Astrocyte (in vitro differentiated cells and primary cell): ENCODE data around the gene LYPD3. TPM values are rescaled to one million over a fixed set of nuclear protein-coding genes. Genes with fewer than 3 reads are reported as not detected.
"Not testable (repeated sequence)": the region's sequence is repeated elsewhere in the genome, so short reads cannot be mapped to it uniquely, and the experiment has no call there.

Source experiments
- DNase-seq: peaks from one replicate; pipeline ENCODE4 v3.0.0-alpha.2; 2010; ENCODE audit warnings: low read depth
- FAIRE-seq: peaks from 2 replicates; lab custom pipeline; 2011; peaks lifted over from hg19 to GRCh38; lab: Jason Lieb, UNC
- H2AFZ ChIP-seq: 2 replicates; pipeline ENCODE4 v1.6.0; 2012; ENCODE audit warnings: low read depth, low read length, inconsistent platforms
- H3K27ac ChIP-seq: 2 replicates; pipeline ENCODE4 v1.5.1; 2011; ENCODE audit warnings: low read depth, low read length, inconsistent platforms
- H3K27me3 ChIP-seq: 2 replicates; pipeline ENCODE4 v1.6.0; 2011; ENCODE audit warnings: low read length, inconsistent platforms; ENCODE audit not compliant: insufficient read depth
- H3K36me3 ChIP-seq: 2 replicates; pipeline ENCODE4 v1.5.1; 2011; ENCODE audit warnings: low read length, inconsistent platforms; ENCODE audit not compliant: insufficient read depth
- H3K4me1 ChIP-seq: 2 replicates; pipeline ENCODE4 v1.5.1; 2011; ENCODE audit warnings: low read length, inconsistent platforms; ENCODE audit not compliant: insufficient read depth
- H3K4me2 ChIP-seq: 2 replicates; pipeline ENCODE4 v1.6.0; 2012; ENCODE audit warnings: low read length, inconsistent platforms
- H3K4me3 ChIP-seq: 2 replicates; pipeline ENCODE4 v1.5.1; 2011; ENCODE audit warnings: low read depth, mild to moderate bottlenecking, low read length, inconsistent platforms; ENCODE audit not compliant: insufficient read depth
- H3K79me2 ChIP-seq: 2 replicates; pipeline ENCODE4 v1.6.0; 2012; ENCODE audit warnings: mild to moderate bottlenecking, low read length, inconsistent platforms; ENCODE audit not compliant: insufficient read depth
- H3K9ac ChIP-seq: 2 replicates; pipeline ENCODE4 v1.6.0; 2012; ENCODE audit warnings: mild to moderate bottlenecking, low read length, inconsistent platforms
- H3K9me3 ChIP-seq: 2 replicates; pipeline ENCODE4 v1.5.1; 2012; ENCODE audit warnings: low read depth, mild to moderate bottlenecking, low read length, inconsistent platforms; ENCODE audit not compliant: insufficient read depth
- H4K20me1 ChIP-seq: 2 replicates; pipeline ENCODE4 v1.6.0; 2012; ENCODE audit warnings: low read length, inconsistent platforms; ENCODE audit not compliant: insufficient read depth
- H3K27ac Mint-ChIP-seq: one replicate; pipeline ENCODE4 v1.8.0; 2021; ENCODE audit warnings: mild to moderate bottlenecking, mixed read lengths; ENCODE audit not compliant: unreplicated experiment
- H3K27me3 Mint-ChIP-seq: one replicate; pipeline ENCODE4 v1.8.0; 2021; ENCODE audit warnings: low read depth, mixed read lengths; ENCODE audit not compliant: unreplicated experiment
- H3K36me3 Mint-ChIP-seq: one replicate; pipeline ENCODE4 v1.8.0; 2021; ENCODE audit warnings: low read depth, mixed read lengths; ENCODE audit not compliant: unreplicated experiment
- H3K4me1 Mint-ChIP-seq: one replicate; pipeline ENCODE4 v1.8.0; 2021; ENCODE audit warnings: low read depth, mixed read lengths; ENCODE audit not compliant: unreplicated experiment
- H3K4me3 Mint-ChIP-seq: one replicate; pipeline ENCODE4 v1.8.0; 2021; ENCODE audit warnings: mild to moderate bottlenecking, moderate library complexity, mixed read lengths; ENCODE audit not compliant: unreplicated experiment
- H3K9me3 Mint-ChIP-seq: one replicate; pipeline ENCODE4 v1.8.0; 2021; ENCODE audit warnings: mild to moderate bottlenecking, mixed read lengths; ENCODE audit not compliant: unreplicated experiment
- CTCF ChIP-seq: IDR thresholded peaks from 2 replicates; pipeline ENCODE4 v1.5.1; 2011; ENCODE audit warnings: low read depth, mild to moderate bottlenecking, inconsistent platforms, low read length, moderate library complexity; ENCODE audit not compliant: insufficient read depth
- EZH2 ChIP-seq: IDR thresholded peaks from 2 replicates; pipeline ENCODE4 v1.6.1; 2012; ENCODE audit warnings: mild to moderate bottlenecking, low read length, inconsistent platforms; ENCODE audit not compliant: insufficient read depth
- total RNA-seq: library from RNA; stranded (reverse); gene quantifications from 2 replicates; pipeline ENCODE4 v1.2.1, GENCODE V29; 2021

The LYPD3 gene
- total RNA-seq, 1 donor from 2014 or later: 0.54 TPM

- Histone ChIP-seq H3K79me2 (no peaks in the 10 kb centered on the region), H2AFZ (no peak overlapping the region), H3K4me2 (no peak overlapping the region), H3K27me3 (no peaks in the 10 kb centered on the region), H3K4me3 (no peak overlapping the region), H3K9me3 (no peaks in the 10 kb centered on the region), H3K27ac (no peak overlapping the region), H3K9ac (no peak overlapping the region), H4K20me1 (no peaks in the 10 kb centered on the region), H3K36me3 (no peaks in the 10 kb centered on the region), H3K4me1 (no peaks in the 10 kb centered on the region)
- FAIRE-seq: no peak
- Mint-ChIP-seq H3K27me3 (peaks cover 12% of the 10 kb centered on the region), H3K9me3 (no peaks in the 10 kb centered on the region), H3K27ac (no peak overlapping the region), H3K4me3 (no peak overlapping the region), H3K36me3 (no peaks in the 10 kb centered on the region), H3K4me1 (no peaks in the 10 kb centered on the region)
- TF ChIP-seq CTCF (no peak), EZH2 (no peak)
- DNase-seq: no peak
These were observed 27.7 kb downstream of the LYPD3 start for GRCh38 chr19:43437712-43438111.

DNA sequence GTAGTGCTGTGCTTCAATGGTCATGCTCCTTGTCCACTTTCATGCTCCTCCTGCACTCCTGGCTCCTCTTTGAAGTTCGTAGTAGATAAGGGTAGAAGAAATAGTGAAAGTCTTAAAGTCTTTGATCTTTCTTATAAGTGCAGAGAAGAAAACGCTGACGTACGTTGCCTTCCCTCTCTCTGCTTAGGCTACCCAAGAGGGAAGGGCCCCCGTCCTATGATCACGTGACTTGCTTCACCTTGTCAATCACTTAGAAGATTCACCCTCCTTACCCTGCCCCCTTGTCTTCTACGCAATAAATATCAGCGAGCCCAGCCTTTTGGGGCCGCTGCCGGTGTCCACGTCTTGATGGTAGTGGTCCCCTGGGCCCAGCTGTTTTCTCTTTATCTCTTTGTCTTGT, 28.1 kb downstream of the LYPD3 start:
- not testable (repeated sequence) for H3K9me3 Mint-ChIP-seq, H3K27me3 ChIP-seq, H3K79me2 ChIP-seq, H3K9ac ChIP-seq, H3K4me1 Mint-ChIP-seq, H3K4me3 Mint-ChIP-seq, FAIRE-seq, H3K36me3 Mint-ChIP-seq, H3K4me2 ChIP-seq, H3K27ac Mint-ChIP-seq, H3K4me3 ChIP-seq, H3K9me3 ChIP-seq, DNase-seq, H4K20me1 ChIP-seq, H2AFZ ChIP-seq, H3K36me3 ChIP-seq, H3K27ac ChIP-seq, H3K4me1 ChIP-seq
- peaks cover 12% of the 10 kb centered on the region for H3K27me3 Mint-ChIP-seq

- Histone ChIP-seq H3K9me3 (no peaks in the 10 kb centered on the region), H3K4me2 (no peak overlapping the region), H2AFZ (no peak overlapping the region), H3K27me3 (no peaks in the 10 kb centered on the region), H3K4me3 (no peak overlapping the region), H3K9ac (no peak overlapping the region), H3K36me3 (no peaks in the 10 kb centered on the region), H3K79me2 (no peaks in the 10 kb centered on the region), H3K4me1 (no peaks in the 10 kb centered on the region), H3K27ac (no peak overlapping the region), H4K20me1 (no peaks in the 10 kb centered on the region)
- H3K4me1 Mint-ChIP-seq: no peaks in the 10 kb centered on the region
- no peak for TF ChIP-seq EZH2
- FAIRE-seq: no peak
- H3K27me3 Mint-ChIP-seq: peaks cover 7% of the 10 kb centered on the region
- DNase-seq: no peak
- no peaks in the 10 kb centered on the region for H3K9me3 Mint-ChIP-seq
- H3K4me3 Mint-ChIP-seq: no peak overlapping the region
- H3K27ac Mint-ChIP-seq: no peak overlapping the region
- H3K36me3 Mint-ChIP-seq: no peaks in the 10 kb centered on the region
These were observed 29.6 kb downstream of the LYPD3 start for GRCh38 chr19:43435775-43436174.
